ENCODE measurements around the gene GMDS. TPM values are rescaled to one million over a fixed set of nuclear protein-coding genes. Genes with fewer than 3 reads are reported as not detected.

The GMDS gene
- total RNA-seq, 6 experiments from 2014 or later: 13.2 to 18.0 (median 14.7) TPM

DNA sequence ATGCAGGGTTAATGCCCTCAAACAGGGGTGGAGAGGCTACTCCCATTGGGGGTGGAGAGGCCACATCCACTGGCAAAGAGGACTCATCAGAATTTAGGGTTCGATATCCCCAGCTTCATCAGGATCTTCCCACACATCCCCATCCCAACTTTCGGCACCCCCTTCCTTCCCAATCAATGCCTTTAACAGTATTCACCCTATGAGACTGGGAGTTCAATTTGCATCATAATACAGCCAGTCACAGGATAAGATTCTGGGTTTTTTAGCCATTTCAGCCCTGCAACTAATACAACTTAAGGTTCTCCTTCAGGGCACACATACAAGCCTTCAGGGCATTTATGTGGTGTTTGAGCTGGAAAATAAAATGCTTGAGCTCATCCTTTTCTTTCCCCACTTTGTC, 80.9 kb downstream of the GMDS start:
- no peaks in the 10 kb centered on the region; the same call in 1 of the 2 replicates for H3K27me3 Mint-ChIP-seq (ENCODE audit: insufficient read depth)
- peaks cover 22% of the 10 kb centered on the region for H3K4me1 Mint-ChIP-seq (ENCODE audit: low read depth)
- no peak overlapping the region for H3K4me3 Mint-ChIP-seq
- no peak overlapping the region for H3K27ac Mint-ChIP-seq
- no peaks in the 10 kb centered on the region for H3K36me3 Mint-ChIP-seq (ENCODE audit: low read depth)
- no peaks in the 10 kb centered on the region; the same call in 1 of the 2 replicates for H3K9me3 Mint-ChIP-seq
- DNase-seq: no peak
- TF ChIP-seq, protein P1, sequence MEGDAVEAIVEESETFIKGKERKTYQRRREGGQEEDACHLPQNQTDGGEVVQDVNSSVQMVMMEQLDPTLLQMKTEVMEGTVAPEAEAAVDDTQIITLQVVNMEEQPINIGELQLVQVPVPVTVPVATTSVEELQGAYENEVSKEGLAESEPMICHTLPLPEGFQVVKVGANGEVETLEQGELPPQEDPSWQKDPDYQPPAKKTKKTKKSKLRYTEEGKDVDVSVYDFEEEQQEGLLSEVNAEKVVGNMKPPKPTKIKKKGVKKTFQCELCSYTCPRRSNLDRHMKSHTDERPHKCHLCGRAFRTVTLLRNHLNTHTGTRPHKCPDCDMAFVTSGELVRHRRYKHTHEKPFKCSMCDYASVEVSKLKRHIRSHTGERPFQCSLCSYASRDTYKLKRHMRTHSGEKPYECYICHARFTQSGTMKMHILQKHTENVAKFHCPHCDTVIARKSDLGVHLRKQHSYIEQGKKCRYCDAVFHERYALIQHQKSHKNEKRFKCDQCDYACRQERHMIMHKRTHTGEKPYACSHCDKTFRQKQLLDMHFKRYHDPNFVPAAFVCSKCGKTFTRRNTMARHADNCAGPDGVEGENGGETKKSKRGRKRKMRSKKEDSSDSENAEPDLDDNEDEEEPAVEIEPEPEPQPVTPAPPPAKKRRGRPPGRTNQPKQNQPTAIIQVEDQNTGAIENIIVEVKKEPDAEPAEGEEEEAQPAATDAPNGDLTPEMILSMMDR (IDR thresholded peaks at IDR 0.05): no peak

DNA sequence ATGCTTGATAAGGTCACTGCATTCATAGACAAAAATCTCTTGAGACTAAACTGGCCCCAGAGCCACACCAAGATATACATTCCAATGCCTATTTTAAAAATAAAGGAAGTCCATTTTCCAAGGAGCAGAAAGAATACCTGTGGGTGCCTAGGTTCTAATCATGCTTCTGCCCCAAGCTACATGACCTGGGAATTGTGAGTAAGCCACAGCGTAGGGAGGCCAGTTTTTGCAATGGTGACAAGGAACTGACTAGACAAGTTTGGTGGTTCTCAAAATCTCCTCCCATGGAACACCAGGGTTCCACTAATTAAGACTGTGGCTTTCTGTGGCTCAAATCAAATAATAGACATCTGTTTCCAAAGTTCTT, 83.3 kb downstream of the GMDS start:
- H3K4me1 Mint-ChIP-seq (ENCODE audit: low read depth): peaks cover 39% of the 10 kb centered on the region
- H3K27ac Mint-ChIP-seq: 0 out of 2 replicates have a peak overlapping the region, but pooled peaks have one; percentile 1
- H3K36me3 Mint-ChIP-seq (ENCODE audit: low read depth): no peaks in the 10 kb centered on the region
- no peak overlapping the region for H3K4me3 Mint-ChIP-seq
- no peaks in the 10 kb centered on the region for H3K9me3 Mint-ChIP-seq
- TF ChIP-seq, protein P1 (IDR thresholded peaks at IDR 0.05): no peak
- H3K27me3 Mint-ChIP-seq (ENCODE audit: insufficient read depth): no peaks in the 10 kb centered on the region
- DNase-seq: no peak

DNA sequence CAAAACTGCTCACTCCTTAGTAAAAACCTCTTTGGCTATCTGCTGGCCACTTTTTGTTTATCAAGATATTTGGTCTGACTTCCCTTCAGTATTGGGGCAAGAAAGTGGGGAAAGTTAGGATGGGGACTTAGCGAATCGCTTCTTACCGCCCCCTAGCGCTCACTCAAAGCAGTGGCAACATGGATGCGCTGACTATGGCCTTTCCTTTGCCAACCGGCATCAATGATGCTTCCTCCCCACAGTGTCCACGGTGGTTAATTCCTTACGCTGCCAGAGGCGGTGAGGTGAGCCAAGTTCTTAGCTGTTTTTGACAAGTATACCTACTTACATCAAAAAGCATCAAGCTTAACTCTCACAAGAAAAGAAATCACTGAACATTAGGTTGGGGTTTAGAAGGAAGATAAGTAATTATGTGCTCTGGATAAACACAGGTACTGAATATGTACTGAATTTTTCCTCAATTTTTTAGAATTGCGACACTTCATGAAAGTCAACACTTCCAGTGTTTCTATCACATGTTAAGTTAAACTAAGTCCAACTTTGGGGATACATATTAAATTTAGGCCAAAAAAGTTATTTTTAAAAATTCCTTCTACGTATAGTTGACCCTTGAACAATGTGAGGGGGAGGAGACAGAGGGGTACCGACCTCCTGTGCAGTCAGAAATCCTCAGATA, 86.7 kb downstream of the GMDS start:
- Mint-ChIP-seq H3K4me1 (ENCODE audit: low read depth) (peaks cover 51% of the 10 kb centered on the region), H3K4me3 (no peak overlapping the region), H3K9me3 (no peaks in the 10 kb centered on the region), H3K36me3 (ENCODE audit: low read depth) (no peaks in the 10 kb centered on the region), H3K27ac (peak overlapping the region; percentile 1; the same call in 1 of the 2 replicates), H3K27me3 (ENCODE audit: insufficient read depth) (no peaks in the 10 kb centered on the region)
- DNase-seq: no peak
- TF ChIP-seq, protein P1 (IDR thresholded peaks at IDR 0.05): peak; percentile 73

DNA sequence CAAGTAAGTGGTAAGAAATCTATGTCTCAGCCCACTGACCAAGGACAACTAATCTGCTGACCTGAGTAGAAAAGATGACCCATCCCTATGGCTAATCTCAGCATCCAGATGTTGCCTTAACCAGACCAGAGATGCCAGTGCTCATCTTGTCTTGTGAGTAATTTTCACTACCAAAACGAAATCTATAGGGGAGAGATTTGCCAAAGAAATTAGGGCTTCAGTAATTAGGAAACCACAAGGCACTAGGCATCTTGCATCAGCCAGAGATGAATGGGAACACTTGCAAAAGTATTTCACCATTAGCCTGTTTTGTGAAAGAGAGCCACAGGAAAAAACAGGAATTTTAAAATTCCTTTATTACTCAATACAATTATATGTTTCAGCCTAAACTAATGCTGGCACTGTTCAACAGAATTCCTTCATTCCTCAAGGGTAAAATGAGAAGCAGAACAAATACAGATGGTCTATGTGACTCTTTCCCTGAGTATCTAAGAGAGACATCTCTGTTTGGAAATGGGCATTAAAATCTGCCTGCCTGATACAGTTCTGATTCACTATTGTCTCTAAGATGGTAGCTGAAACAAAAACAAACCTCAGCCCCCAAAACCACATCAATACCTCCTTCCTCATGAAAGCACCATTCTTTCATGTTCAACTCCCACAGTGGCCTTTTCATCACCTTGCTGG, 87.8 kb downstream of the GMDS start:
- Mint-ChIP-seq H3K4me1 (ENCODE audit: low read depth) (peaks cover 45% of the 10 kb centered on the region), H3K4me3 (peak overlapping the region; percentile 30), H3K27me3 (ENCODE audit: insufficient read depth) (no peaks in the 10 kb centered on the region), H3K9me3 (no peaks in the 10 kb centered on the region), H3K36me3 (ENCODE audit: low read depth) (no peaks in the 10 kb centered on the region), H3K27ac (peak overlapping the region; percentile 78)
- peak; percentile 78 for DNase-seq
- TF ChIP-seq, protein P1 (IDR thresholded peaks at IDR 0.05): no peak

DNA sequence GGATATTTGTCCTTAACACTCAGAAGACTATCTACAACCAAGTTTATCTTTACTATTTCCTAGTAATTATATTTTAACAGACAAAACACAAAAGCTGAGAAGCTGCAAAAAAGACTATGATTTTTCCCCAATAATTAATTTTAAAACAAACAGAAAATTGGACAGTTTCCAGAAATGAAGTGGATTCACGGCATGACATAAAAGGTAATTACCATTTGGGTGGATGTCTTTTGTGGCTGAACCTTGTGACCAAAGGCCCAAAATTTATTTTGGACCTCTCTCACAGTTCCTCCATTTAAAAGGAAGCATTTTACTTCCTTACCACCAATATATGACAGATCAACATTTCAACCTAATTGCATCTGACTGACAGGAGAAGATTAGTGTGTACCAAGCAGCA, 90.2 kb downstream of the GMDS start:
- H3K27ac Mint-ChIP-seq: no peak overlapping the region
- H3K36me3 Mint-ChIP-seq (ENCODE audit: low read depth): no peaks in the 10 kb centered on the region
- TF ChIP-seq, protein P1 (IDR thresholded peaks at IDR 0.05): no peak
- H3K9me3 Mint-ChIP-seq: no peaks in the 10 kb centered on the region
- H3K27me3 Mint-ChIP-seq (ENCODE audit: insufficient read depth): no peaks in the 10 kb centered on the region
- DNase-seq: no peak
- H3K4me3 Mint-ChIP-seq: no peak overlapping the region
- H3K4me1 Mint-ChIP-seq (ENCODE audit: low read depth): peaks cover 29% of the 10 kb centered on the region
